Renal cortex interstitium (tissue), 11 donors: ENCODE data around the gene AMER2. TPM values are rescaled to one million over a fixed set of nuclear protein-coding genes. Genes with fewer than 3 reads are reported as not detected.

ENCODE experiments used
- DNase-seq, 11 donors: peaks; one replicate each; pipeline ENCODE4 v3.0.0-alpha.2; 2013; ENCODE audit warnings: low read depth in 9 of 11, low spot score in 4 of 11; ENCODE audit errors: extremely low read depth in 1 of 11
- polyA plus RNA-seq, 3 donors: library from polyadenylated mRNA; unstranded; fragments of 120-200 nt; gene quantifications; one replicate each; pipeline ENCODE4 v1.2.1, GENCODE V29; 2013; ENCODE audit not compliant: insufficient read length in 3 of 3

Gene AMER2
- polyA plus RNA-seq, 3 donors, result 0.39 to 0.44 (median 0.43) TPM

DNA sequence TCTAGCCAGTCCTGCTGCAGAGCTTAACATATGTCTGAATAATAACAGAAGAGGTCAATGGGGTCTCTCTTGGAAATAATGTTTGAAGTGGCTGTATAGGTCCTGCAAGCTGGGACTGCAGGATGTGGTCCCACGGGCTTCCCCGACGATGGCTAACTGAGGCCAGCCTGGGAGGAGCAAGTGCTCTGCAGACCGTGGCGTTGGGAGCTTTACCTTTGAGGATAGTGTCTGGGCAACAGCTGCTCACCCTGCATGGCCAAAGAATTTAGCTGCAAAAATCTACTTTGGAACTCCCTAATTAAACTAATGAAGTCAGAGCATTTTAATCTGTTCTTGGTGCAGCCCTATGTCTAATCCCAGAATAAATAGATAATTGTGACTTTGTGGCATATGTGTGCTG, 18.2 kb upstream of the AMER2 start:
- DNase-seq, result no peak

DNA sequence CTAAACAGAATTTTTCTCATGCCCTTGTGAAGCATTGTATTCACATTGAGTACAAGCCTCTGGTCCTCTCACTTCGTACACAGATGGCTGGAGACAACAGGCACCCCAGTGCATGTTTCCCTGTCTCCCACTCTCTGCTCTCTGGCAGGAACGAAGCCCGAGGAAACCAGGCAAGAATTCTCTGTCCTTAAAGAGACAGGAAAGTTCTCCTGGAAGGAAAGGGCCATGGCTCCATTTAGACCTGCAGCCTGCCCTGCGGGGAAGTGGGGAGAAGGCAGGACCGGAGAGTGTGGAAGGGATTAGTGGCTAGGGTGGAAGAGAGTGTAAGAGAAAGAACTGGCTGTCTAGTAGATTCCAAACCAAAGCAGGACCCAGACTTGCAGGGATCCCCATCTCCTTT, 15.5 kb upstream of the AMER2 start:
- DNase-seq, result no peak

- no peak for DNase-seq
These were observed 14.1 kb upstream of the AMER2 start for GRCh38 chr13:25186187-25186586.

DNA sequence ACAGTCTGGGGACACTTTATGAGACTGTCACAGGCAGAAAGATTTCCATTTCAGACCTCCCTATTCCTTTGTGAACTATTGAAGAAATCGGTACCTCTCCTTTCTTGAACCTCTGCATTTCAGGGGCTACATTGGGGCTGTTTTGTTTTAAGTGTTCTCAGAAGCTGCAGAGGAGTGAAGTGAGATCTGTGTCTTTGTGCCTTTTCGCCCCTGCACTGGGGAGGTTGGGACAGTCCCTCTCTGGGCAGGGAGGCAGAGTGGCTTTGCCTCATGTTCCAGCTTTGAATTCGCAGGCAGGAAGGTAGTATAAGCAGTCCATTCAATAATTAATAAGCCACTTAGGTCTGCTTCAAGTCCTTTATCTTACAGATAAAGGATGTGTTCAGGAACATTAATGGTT, 9.5 kb upstream of the AMER2 start:
- DNase-seq, result no peak

DNA sequence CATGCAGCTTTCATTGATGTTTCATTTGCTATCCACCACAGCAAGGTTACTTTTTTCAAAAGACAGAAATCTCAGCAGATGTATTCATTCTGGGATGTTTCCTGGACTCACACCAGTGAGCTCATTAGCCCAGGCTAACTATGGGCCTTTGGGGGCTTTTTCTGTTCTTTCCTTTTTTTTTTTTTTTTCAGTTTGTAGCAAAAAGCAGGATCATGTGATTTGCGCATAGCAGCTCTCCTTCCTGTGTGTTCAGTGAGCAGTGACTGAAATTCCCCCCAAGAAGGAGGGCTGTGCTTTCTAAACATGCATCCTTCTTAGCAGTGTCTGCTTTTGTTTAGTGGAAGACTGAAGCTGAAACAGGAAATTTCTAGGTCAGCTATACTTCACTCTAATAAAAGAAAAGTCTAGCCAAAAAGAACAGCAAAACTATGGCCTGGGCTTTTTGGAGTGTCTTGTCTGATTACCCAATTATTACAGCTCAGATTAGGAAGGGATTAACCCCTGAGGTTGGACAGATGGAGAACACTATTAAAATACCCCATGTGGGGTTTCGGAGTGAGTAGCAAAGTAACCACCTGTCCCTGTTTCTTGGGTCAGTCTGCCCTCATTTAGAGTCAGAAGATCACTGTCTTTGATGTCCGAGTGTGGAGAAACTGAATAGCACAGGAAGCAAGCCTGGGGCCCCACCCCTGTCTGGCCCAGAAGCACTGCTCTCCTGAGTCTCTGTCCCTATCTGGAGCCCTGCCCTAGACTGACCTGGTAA, 8.9 kb upstream of the AMER2 start:
- no peak for DNase-seq

- no peak for DNase-seq
These were observed 8.0 kb upstream of the AMER2 start for GRCh38 chr13:25179832-25180774.

- DNase-seq, result no peak
These were observed 6.9 kb upstream of the AMER2 start for GRCh38 chr13:25179011-25179410.

DNA sequence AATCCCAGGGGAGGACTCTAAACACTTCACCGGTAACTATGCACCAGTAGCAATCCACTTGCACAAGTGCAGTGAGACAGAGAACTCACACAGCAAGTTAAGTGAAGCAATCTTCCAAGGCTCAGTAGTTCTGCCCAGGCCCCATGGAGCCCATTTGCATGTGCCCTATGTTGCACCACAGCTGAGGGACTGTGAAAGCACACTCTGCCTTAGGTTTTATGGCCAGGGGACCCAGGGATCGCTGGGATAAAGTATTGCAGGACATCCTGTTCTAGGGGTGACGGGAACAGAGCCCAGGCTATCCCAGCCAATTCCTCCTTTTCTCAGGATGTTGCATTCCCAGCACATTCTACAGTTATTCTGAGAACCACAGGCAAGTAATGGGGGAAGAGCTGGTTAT, 6.0 kb upstream of the AMER2 start:
- no peak for DNase-seq

- no peak for DNase-seq
These were observed 5.5 kb upstream of the AMER2 start for GRCh38 chr13:25177636-25178035.

DNA sequence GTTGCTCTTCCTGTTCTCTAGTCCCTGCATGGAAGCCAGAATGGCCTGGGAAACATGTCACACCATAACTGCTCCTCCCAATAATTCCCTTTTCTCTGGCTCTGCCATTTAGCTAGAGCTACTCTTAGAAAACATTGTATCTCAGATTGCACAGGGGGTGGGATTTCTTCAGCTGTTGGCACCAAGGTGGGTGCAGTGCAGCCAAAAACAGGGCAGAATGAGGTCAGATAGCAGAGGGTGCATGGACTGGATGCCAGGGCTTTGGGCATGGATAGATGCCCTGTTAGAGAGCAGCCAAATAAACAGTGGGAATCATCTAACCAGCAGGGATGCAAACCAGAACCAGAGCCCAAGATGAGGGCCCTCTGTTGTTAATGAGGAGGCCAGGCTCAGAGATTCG, 4.9 kb upstream of the AMER2 start:
- DNase-seq, result no peak

DNA sequence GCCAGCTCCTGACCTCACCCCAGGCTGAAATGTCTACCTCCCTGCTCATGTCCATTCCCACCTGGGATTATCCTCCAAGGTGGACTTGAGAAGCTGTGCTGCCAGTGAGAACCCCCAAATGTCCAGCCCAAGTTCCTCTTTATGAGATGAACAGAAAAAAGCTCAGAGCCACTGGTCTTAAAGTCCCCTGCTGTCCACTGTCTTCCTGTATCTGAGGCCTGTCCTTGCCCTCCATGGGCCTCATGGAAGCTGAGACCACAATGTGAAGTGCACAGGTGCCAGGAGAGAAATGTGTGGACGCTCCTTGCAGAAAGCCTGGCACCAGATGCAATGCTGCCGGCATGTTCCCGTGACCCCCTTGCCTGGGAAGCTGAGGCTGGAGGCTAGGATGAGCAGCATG, 3.3 kb upstream of the AMER2 start:
- DNase-seq, result no peak

GRCh38 chr13:25175026-25175425, 2.9 kb upstream of the AMER2 start:
- DNase-seq, result no peak

DNA sequence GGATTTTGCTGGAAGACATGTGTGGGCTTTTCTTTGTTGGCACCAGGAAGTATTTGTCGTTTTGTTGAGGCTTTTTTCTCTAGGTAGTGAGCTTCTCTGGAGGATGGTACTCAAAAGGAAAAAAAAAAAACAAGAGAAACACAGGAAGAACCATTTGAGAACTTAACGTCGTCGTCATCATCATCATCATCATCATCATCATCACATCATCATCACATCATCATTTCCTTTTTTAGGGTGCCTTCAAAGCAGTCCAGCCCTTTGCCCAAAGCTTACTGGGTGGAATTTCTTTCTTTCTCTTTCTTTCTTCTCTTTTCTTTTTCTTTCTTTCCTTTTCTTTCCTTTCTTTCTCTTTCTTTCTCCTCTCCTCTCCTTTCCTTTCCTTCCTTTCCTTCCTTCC, 2.2 kb upstream of the AMER2 start:
- no peak for DNase-seq

DNA sequence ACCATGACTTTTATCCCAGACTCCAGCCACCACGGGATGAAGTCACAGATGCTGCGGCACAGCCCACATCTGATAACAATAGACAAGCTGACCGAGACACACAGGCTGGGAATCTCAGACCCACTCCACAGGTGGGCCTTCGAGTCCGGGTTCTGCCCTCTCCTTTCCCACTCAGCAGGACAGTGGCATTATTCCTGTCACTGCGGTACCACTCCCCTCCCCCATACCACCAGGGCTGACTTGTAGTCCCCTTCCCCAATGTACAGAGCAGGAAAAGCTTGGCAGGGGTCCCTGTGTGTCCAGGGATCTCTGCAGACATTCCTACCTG, 179 bp upstream of the AMER2 start:
- DNase-seq, result no peak

GRCh38 chr13:25171170-25171516, 945 bp downstream of the AMER2 start:
- DNase-seq, result no peak

DNA sequence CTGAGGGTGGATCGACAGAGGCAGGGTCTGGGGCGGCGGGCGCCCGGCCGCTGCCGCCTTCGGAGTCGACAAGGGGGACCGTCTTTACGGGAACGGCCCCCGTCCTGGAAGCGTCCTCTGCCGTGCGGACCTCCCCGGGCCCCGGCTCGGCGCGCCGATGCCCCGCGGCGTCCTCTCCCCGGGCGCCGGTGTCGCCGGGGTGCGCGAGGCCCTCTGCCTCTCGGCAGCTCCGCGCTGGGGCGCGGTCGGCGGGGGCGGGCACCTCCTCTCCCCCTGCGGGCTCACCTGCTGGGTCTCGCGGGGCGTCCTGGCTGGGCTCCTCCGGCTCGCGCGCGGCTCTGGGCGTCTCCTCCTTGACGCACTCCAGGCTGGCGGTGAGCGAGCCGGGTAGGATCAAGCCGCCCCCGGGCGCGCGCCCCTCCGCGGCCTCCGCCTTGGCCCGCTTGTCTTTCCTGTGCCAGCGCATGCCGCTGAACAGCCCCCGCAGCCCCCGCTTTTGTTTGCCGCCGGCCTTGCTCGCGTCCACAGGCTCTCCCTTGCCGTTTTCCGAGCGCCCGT, 1.5 kb downstream of the AMER2 start:
- DNase-seq, result peak in 3 of 11 donors; percentile 28 to 34 (median 34)

DNA sequence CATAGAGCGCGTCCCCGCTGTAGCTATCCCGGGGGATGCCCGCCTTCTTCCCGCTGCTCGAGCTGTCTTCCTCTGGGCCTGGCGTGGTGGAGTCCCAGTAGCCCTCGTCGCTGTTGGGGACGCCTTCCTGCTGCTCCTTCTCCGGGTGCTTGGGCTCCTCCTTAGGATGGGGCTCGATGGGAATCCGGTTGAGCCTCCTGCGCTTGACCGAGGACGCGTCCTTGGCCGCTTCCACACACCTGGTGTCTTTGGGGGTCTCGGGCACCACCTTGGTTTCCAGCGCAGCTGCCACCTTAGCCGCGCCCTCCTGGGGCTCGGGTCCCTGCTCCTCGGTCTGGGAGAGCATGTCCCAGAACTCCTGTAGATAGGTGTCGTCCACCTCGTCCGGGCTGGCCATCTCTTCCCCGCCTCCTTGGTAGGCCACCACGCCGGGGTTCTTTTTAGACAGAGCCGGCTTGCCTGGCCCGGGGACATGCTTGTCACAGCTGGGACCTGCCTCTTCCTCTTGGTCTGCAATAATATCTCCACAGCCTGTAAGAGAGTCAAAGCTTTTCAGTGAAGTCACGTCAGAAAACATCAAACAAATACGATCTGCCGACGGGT, 2.0 kb downstream of the AMER2 start:
- DNase-seq, result no peak

DNA sequence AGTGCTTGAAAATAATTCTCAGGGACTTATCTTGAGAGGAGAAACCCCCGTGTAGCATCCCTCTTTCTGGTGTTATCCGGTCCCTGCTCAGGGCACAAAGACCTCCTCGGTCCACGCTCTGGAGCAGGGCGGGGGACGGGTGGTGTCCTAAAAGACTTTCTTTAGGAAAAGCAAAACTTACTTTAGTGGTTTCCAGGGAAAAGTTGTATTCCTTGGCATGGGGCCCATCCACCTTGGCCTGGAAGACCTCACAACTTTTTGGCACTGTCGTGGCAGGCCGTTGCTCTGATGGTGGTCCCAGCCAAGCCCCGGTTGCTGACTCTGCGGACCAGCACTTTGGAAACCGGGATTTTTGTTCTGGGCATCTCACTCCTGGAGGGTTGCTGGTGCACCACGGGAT, 2.7 kb downstream of the AMER2 start:
- DNase-seq, result no peak

DNA sequence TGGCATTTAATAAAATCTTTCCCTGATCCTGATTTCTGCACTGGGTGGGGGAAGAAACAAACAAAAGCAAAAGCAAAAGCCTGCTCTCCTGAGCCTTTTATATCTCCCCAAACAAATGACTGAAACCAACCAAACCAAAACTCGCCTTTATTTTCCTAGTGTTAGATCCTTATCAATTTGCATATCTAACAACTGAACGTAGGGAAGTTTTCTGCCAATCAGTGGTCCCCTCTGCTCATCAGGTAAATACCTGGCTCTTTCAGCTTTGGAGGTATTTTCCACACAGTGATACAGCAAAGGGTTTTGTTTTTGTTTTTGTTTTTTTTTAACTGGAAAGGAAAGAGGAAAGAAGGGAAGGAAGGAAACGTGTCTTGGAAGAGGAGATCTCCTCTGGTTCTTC, 3.3 kb downstream of the AMER2 start:
- DNase-seq, result no peak
